HG02943 (cell line): Measurements from ENCODE around the gene ZFP69B.
"Not testable (repeated sequence)": the region's sequence is repeated elsewhere in the genome, so short reads cannot be mapped to it uniquely, and the experiment has no call there.

Experiments used
- ATAC-seq: cut with Tn5 transposase; IDR thresholded peaks from one replicate; pipeline ENCODE4 v1.9.1; 2021; ENCODE audit warnings: mild to moderate bottlenecking, low read depth, moderate library complexity; ENCODE audit not compliant: unreplicated experiment

The ZFP69B gene

DNA sequence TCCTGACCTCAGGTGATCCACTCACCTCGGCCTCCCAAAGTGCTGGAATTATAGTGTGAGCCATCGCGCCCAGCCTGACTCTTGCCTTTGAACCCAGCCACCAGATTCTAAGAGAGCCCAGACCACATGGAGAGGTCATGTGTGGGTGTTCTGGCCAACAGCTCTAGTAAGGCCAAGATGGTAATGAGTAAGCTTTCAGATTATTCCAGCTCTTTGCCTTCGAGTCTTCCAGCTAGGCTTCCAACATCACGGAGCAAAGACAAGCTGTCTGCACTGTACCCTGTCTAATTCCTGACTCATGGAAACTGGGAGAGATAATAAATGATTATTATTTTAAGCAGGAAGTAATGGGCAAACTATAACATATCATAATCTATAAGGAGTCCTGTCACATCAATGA lies 14.8 kb upstream of the ZFP69B start:
- no peak for ATAC-seq

DNA sequence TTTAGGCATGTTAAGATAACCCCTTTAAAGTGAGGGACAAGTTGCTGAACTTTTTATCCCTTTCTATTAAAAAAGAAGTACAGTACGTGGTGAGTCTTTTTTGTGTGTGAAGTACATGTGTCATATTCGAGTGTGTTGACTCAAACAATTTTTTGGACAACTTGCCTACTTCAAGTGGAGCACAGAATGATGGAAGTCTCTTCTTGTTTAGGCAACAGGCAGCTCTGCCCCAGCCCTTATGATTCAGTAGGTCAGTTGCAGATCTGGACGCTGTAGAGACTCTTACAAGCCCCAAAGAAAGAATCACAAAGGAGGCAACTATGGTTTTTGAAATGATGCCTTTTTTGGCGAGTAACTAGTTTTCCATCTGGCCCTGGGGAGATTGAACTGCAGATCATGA lies 14.4 kb upstream of the ZFP69B start:
- no peak for ATAC-seq

DNA sequence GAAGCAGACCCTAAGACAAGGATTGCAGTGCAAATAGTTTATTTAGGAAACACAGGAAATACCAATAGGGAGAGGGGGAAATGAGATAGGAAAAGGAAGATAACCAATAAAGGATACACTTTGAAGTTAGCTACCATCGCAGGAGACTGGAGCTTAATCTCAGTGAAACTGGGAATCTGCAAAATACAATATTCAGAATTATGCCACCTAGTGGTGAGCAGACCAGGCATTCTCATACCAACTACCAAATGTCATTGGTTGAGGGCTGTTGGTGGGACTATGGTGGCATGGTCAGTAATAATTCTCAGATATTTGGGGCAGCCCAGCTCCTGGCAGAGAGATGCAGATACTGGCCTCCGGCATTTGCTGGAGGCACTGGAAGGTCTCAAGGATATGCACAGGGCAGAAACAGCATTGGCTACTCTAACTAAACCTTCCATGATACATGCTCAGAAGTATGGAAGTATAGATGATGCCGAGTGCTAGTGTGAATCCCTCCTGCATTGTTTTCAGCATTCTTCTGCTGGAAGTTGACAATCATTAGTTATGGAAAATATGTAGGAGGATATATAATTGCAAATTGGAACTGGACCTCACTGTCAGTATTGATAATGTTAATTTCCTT lies 11.8 kb upstream of the ZFP69B start:
- ATAC-seq = no peak

DNA sequence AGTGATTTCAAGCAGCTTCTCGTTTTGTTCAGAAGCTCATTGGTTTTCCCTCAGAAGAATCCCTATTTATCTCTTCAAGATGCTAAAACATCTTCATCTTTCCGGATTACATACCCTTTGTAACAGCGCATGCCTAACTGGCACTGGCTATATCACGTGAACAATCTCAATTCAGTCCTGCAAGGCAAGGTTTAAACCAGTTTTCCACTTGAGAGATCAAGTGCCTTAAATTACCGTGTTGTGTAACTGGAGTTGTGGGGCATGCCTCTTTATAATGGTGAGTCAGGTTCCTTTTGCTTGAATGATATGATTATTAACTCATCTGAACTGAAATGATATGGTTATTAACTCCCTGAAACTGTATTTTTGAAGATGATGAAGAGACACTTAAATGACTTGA lies 11.0 kb upstream of the ZFP69B start:
- ATAC-seq = no peak

GRCh38 chr1:40450495-40451237 lies 390 bp downstream of the ZFP69B start:
- no peak for ATAC-seq

- ATAC-seq = no peak
These were observed 936 bp downstream of the ZFP69B start for GRCh38 chr1:40451238-40451585.

DNA sequence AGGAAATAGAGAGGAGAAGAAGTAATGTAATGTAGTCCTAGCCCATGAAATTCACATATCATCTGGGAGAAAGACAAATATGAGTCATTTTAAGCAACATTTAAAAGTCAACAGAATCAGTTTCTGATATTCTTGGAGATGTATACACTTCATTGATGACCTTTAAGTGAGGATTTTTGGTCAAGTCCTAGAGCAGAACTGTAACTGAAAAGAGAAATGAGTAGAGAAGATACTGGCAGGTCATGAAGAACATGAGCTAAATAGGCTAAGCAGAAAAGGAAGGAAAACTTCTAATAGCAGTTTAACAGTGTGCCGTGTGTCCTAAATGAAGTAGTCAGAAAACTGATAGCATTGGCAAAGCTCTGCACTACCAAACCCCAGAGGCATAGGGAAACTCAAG lies 4.6 kb downstream of the ZFP69B start:
- no peak for ATAC-seq

- ATAC-seq = no peak
These were observed 12.8 kb downstream of the ZFP69B start for GRCh38 chr1:40462956-40463590.

DNA sequence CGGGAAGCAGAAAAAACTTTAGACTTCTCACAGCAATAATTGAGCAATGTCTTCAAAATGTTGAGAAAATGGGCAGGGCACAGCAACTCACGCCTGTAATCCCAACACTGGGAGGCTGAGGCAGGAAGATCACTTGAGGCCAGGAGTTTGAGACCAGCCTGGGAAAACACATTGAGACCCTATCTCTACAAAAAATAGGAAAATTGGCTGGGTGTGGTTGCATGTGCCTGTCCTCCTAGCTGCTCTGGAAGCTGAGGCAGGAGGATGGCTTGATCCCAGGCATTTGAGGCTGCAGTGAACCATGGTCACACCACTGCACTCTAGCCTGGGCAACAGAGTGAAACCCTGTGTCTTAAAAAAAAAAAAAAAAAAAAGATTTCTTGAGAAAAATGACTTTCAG lies 19.1 kb downstream of the ZFP69B start:
- no peak for ATAC-seq

DNA sequence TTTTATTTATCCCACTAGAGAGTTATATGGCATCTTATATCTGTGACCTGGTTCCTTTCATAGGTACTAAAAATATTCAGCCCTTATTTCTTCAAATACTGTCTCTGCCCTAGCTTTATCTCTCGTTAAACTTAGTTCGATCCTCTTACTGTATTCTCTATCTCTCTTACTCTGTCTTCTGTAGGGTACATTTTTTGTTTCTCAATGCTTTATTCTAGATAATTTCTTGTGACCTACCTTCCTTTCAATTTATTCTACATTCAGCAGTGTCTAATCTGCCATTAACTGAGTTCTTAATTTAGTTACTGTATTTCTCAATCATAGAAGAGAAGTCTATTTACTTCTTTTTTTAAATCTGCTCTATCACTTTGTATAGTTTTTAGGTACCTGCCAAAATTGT lies 25.0 kb downstream of the ZFP69B start:
- no peak for ATAC-seq

DNA sequence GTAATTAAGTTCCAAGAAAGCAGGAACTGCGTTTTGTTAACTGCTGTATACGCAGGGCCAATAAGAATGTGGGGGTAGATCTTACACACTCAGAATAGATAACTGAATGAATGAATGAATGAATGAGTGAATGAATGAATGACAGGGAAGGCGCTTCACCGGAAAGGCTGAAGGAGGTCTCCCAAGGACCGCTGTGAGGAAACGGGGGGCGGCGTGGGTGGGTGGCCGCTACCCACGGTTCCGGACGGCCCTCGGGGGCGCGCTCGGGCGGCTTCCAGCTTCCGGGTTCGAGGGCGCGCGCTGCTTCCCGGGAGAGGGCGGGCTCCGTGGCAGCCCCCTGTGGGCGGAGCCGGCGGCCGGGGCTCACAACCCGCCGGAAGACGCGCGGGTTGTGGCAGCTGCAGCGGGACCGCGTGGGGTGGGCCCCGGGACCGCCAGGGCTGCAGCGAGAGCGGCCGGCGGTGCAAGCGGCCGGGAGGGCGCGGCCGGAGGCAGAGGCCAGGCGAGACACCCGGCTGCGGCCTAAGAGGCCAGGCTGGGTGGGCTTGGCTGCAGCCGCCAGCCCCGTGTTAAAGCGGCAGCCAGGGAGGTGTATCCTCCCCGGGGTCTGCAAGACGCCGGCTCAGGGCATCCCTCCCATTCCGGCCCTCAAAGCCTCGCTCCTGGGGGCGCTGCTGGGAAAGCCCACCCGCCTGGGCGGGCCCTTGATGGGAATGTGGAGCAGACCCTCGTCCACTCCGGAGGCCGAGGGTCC lies 26.8 kb downstream of the ZFP69B start, which contains the start of gene ZFP69:
Gene ZFP69 (plus strand): TSS at position 367 of the 754 bp plus-strand sequence. CDS start 2,072 bp downstream, outside the sequence.
- ATAC-seq = no peak

DNA sequence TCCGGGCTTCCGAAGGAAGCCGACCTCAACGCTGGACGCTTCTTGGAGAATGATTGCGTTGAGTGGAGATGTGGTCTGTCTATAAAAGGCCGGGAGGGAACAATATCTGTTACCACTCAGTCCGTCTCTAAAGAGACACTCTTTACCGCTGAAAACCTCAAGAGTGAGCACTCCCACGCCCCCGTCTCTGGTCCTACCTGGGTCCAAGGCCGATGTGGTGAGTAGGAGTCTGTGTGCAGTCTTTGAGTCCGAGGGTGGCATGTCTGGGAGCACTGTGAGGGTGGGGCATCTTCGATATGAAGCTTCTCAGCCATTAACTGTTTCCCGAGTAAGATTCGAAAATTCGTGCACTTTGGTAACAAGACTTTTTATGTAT lies 27.4 kb downstream of the ZFP69B start:
- no peak for ATAC-seq

DNA sequence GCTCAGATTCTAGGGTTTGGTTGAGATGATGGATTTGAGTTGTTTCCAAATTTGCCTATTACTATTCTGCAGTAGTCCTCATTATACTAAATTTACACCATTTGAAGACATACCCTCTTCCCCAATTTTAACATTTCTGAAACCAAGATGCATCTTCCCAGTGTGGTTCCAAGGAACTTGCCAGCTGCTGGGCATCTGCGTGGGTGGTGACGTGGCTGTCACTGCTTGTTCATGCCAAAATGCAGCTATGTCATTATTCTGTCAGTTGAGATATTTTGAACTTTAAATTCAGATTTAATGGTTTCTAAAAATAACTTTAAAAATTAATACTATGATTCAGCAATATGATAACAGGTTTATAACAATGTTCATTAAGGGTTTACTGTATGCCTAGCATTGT lies 28.0 kb downstream of the ZFP69B start:
- no peak for ATAC-seq

GRCh38 chr1:40479156-40479555 lies 28.9 kb downstream of the ZFP69B start:
- ATAC-seq = no peak

DNA sequence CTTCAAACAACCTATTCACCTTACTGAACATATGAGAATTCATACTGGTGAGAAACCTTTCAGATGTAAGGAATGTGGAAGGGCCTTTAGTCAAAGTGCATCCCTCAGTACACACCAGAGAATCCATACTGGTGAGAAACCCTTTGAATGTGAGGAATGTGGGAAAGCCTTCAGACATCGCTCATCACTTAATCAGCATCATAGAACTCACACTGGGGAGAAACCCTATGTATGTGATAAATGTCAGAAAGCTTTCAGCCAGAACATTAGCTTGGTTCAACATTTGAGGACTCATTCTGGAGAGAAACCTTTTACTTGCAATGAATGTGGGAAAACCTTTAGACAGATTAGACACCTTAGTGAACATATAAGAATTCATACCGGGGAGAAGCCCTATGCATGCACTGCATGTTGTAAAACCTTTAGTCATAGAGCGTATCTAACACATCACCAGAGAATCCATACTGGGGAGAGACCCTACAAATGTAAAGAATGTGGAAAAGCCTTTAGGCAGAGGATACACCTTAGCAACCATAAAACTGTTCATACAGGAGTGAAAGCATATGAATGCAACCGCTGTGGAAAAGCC lies 45.1 kb downstream of the ZFP69B start:
- no peak for ATAC-seq

DNA sequence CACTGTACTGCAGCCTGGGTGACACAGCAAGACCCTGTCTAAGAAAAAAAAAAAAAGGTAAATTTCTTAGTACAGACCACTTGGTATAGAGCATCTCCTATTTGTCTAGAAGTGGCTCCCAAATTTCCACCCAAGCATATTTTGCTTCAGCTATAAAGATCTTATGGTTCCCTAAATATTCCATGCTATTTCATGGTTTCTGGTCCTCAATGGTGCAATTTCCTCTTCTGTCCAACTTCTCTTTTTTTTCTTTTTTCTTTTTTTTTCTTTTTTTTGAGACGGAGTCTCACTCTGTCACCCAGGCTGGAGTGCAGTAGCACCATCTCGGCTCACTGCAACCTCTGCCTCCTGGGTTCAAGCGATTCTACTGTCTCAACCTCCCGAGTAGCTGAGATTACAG lies 52.4 kb downstream of the ZFP69B start:
- ATAC-seq = not testable (repeated sequence)

DNA sequence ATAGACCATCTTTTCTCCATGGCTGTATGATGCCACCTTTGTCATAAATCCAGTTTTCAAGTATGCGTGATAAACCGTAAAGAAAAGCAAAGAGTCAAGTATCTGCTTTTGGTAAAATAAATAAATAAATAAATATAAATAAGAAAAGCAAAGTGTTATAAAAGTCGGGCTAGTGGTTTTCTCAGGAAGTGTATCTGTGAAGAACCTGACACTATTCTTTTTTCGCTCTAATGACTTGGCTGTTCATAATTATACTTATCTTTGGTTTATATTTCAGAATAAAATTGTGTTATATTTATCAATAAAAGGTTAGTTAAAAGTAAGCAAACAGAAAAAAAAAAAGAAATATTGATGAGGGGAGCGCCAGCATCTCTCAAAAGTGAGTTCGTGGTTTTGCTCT lies 57.7 kb downstream of the ZFP69B start:
- ATAC-seq = no peak

DNA sequence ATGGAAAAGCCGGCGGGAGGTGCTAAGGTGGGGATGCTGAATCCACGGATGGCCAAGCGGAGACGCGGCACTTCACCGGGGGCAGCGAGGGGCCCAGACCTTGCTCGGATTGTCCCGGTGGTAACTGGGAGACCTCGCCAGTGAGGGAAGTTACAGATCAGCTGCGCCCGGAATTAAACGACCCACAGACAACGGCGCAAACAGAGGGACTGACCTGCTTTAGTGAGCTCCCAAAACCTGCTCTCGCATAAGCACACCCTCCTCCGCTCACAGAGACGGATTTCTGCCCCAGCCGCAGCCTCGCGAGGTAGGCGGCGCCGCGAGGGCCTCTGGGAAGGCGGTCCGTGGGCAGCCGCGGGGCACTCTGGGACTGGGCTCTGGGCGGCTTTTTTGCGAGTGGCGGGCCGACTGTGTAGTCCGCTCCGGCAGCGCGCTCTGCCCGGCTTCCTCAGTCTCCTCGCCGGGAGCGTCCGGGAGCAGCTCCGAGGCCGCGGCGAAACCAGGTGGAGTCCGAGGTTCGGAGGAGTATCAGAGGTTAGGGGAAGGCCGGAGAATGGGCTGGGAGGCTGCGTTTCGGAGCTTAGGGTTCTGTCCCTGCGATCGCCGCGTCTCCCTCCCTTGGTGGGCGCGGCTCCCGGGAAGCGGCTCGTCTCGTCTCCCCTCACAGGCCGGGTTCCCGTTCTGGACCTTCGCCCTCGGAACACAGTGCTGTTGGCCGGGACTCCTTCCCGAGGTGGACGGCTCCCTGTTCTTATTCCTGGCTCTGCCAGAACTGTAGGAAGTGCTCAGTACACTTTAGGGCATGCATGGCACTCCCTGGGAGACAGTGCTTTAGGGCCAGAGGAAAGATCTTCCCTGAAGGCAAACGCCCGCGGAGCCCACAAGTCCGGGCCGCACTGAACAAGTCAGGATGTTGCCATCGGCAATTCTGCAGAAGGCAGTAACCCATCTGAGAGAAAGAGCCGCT lies 58.4 kb downstream of the ZFP69B start, which contains the start of gene EXO5:
Gene EXO5 (plus strand): TSS at position 393 of the 967 bp plus-strand sequence. CDS start 5,778 bp downstream, outside the sequence.
- peak; percentile 74 for ATAC-seq
